Measurements from ENCODE around the gene TSNAX.

GRCh38 chr1:231576804-231577718 lies 48.6 kb downstream of the TSNAX start:
- TF ChIP-seq, protein P1, sequence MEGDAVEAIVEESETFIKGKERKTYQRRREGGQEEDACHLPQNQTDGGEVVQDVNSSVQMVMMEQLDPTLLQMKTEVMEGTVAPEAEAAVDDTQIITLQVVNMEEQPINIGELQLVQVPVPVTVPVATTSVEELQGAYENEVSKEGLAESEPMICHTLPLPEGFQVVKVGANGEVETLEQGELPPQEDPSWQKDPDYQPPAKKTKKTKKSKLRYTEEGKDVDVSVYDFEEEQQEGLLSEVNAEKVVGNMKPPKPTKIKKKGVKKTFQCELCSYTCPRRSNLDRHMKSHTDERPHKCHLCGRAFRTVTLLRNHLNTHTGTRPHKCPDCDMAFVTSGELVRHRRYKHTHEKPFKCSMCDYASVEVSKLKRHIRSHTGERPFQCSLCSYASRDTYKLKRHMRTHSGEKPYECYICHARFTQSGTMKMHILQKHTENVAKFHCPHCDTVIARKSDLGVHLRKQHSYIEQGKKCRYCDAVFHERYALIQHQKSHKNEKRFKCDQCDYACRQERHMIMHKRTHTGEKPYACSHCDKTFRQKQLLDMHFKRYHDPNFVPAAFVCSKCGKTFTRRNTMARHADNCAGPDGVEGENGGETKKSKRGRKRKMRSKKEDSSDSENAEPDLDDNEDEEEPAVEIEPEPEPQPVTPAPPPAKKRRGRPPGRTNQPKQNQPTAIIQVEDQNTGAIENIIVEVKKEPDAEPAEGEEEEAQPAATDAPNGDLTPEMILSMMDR (IDR thresholded peaks at IDR 0.05), result no peak
- TF ChIP-seq POLR2A (IDR thresholded peaks at IDR 0.05), result no peak
- no peak for TF ChIP-seq EP300 (IDR thresholded peaks at IDR 0.05)
- TF ChIP-seq POLR2AphosphoS5 (IDR thresholded peaks at IDR 0.05), result no peak

Measured in sigmoid colon (tissue), 4 donors.